Measurements from ENCODE around the gene ANKRD44.
"Not testable (repeated sequence)": the region's sequence is repeated elsewhere in the genome, so short reads cannot be mapped to it uniquely, and the experiment has no call there.

Gene ANKRD44

DNA sequence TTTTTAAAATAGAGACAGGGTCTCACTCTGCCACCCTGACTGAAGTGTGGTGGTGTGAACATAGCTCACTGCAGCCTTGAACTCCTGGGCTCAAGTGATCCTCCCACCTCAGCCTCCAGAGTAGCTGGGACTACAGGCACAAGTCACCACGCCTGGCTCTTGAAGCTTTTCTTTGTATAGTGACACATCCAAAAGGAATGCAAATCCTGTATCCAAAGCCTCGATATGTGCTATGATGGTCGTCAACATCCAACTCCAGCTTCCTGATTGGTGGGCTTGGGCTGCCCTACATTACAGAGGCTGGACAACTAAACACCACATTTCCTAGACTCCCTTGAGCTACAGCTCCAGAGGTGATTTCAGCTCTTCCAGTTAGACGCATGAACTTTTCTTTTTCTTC lies 282.4 kb downstream of the ANKRD44 start:
- peaks cover 14% of the 10 kb centered on the region; the same call in 1 of the 2 replicates for H3K36me3 ChIP-seq (ENCODE audit: insufficient read depth, low read length)
- H3K4me3 ChIP-seq (ENCODE audit: low read length, poor library complexity, severe bottlenecking), result no peak overlapping the region
- no peaks in the 10 kb centered on the region for H3K27me3 ChIP-seq (ENCODE audit: insufficient read depth, low read length, poor library complexity, severe bottlenecking)
- H3K4me1 ChIP-seq (ENCODE audit: insufficient read depth, low read length, poor library complexity, severe bottlenecking), result peaks cover 10% of the 10 kb centered on the region
- no peak overlapping the region for H3K4me2 ChIP-seq (ENCODE audit: low read depth, low read length, poor library complexity, severe bottlenecking)
- H3K9me3 ChIP-seq (ENCODE audit: insufficient read depth, low read depth, low read length), result no peaks in the 10 kb centered on the region
- H2AFZ ChIP-seq (ENCODE audit: low read length), result no peak overlapping the region
- H3K79me2 ChIP-seq (ENCODE audit: insufficient read depth, low read length), result no peaks in the 10 kb centered on the region
- no peaks in the 10 kb centered on the region for H3F3A ChIP-seq (ENCODE audit: low read depth)
- no peaks in the 10 kb centered on the region for H4K20me1 ChIP-seq (ENCODE audit: insufficient read depth, low read length, poor library complexity, severe bottlenecking)
- TF ChIP-seq, protein P1, sequence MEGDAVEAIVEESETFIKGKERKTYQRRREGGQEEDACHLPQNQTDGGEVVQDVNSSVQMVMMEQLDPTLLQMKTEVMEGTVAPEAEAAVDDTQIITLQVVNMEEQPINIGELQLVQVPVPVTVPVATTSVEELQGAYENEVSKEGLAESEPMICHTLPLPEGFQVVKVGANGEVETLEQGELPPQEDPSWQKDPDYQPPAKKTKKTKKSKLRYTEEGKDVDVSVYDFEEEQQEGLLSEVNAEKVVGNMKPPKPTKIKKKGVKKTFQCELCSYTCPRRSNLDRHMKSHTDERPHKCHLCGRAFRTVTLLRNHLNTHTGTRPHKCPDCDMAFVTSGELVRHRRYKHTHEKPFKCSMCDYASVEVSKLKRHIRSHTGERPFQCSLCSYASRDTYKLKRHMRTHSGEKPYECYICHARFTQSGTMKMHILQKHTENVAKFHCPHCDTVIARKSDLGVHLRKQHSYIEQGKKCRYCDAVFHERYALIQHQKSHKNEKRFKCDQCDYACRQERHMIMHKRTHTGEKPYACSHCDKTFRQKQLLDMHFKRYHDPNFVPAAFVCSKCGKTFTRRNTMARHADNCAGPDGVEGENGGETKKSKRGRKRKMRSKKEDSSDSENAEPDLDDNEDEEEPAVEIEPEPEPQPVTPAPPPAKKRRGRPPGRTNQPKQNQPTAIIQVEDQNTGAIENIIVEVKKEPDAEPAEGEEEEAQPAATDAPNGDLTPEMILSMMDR (conservative IDR thresholded peaks at IDR 0.05; ENCODE audit: low read length), result no peak
- TF ChIP-seq EZH2phosphoT487 (IDR thresholded peaks at IDR 0.05; ENCODE audit: borderline replicate concordance), result no peak
- no peaks in the 10 kb centered on the region for H3K9me2 ChIP-seq (replicated peaks; ENCODE audit: low read depth, low read length)
- H3K9ac ChIP-seq (ENCODE audit: low read depth, low read length, poor library complexity, severe bottlenecking), result no peak overlapping the region

DNA sequence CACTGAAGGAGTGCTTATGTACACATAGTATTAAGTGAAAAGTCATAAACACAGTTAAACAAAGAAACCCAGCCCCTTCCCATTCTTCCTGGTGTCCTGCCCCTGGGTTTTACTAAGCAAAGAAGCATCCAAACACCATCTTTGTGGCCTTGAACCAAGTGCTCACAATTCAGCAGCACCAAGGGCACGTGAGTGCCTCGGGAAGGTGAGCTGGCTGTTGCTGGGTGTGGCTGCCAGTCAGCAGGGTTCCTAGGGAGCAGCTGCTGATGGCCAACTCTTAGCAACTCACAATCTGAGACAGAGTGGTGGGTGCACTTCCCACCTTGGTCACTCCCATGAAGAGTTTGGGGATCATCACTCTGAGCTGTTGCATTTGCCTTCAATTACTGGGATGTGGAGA lies 286.4 kb downstream of the ANKRD44 start:
- no peaks in the 10 kb centered on the region for H4K20me1 ChIP-seq (ENCODE audit: insufficient read depth, low read length, poor library complexity, severe bottlenecking)
- no peak for TF ChIP-seq EZH2phosphoT487 (IDR thresholded peaks at IDR 0.05; ENCODE audit: borderline replicate concordance)
- TF ChIP-seq, protein P1 (conservative IDR thresholded peaks at IDR 0.05; ENCODE audit: low read length), result no peak
- no peak overlapping the region for H3K9ac ChIP-seq (ENCODE audit: low read depth, low read length, poor library complexity, severe bottlenecking)
- H3K27me3 ChIP-seq (ENCODE audit: insufficient read depth, low read length, poor library complexity, severe bottlenecking), result no peaks in the 10 kb centered on the region
- peaks cover 17% of the 10 kb centered on the region for H3K4me1 ChIP-seq (ENCODE audit: insufficient read depth, low read length, poor library complexity, severe bottlenecking)
- H3K4me2 ChIP-seq (ENCODE audit: low read depth, low read length, poor library complexity, severe bottlenecking), result no peak overlapping the region
- no peak overlapping the region for H2AFZ ChIP-seq (ENCODE audit: low read length)
- H3K9me3 ChIP-seq (ENCODE audit: insufficient read depth, low read depth, low read length), result no peaks in the 10 kb centered on the region
- H3K9me2 ChIP-seq (replicated peaks; ENCODE audit: low read depth, low read length), result no peaks in the 10 kb centered on the region
- H3K4me3 ChIP-seq (ENCODE audit: low read length, poor library complexity, severe bottlenecking), result no peak overlapping the region
- H3K79me2 ChIP-seq (ENCODE audit: insufficient read depth, low read length), result no peaks in the 10 kb centered on the region
- no peaks in the 10 kb centered on the region for H3F3A ChIP-seq (ENCODE audit: low read depth)
- peaks cover 14% of the 10 kb centered on the region; the same call in 1 of the 2 replicates for H3K36me3 ChIP-seq (ENCODE audit: insufficient read depth, low read length)

DNA sequence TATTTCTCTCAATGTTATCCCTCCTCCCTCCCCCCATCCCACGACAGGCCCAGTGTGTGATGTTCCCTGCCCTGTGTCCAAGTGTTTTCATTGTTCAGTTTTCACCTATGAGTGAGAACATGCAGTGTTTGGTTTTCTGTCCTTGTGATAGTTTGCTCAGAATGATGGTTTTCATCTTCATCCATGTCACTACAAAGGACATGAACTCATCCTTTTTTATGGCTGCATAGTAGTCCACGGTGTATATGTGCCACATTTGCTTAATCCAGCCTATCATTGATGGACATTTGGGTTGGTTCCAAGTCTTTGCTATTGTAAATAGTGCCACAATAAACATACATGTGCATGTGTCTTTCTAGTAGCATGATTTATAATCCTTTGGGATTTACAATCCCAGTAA lies 289.7 kb downstream of the ANKRD44 start:
- not testable (repeated sequence) for H3K79me2 ChIP-seq (ENCODE audit: insufficient read depth, low read length); H3K9me2 ChIP-seq (replicated peaks; ENCODE audit: low read depth, low read length); H3K4me2 ChIP-seq (ENCODE audit: low read depth, low read length, poor library complexity, severe bottlenecking); H3K27me3 ChIP-seq (ENCODE audit: insufficient read depth, low read length, poor library complexity, severe bottlenecking); H3K4me3 ChIP-seq (ENCODE audit: low read length, poor library complexity, severe bottlenecking); H2AFZ ChIP-seq (ENCODE audit: low read length); H3K9me3 ChIP-seq (ENCODE audit: insufficient read depth, low read depth, low read length); H4K20me1 ChIP-seq (ENCODE audit: insufficient read depth, low read length, poor library complexity, severe bottlenecking); H3K9ac ChIP-seq (ENCODE audit: low read depth, low read length, poor library complexity, severe bottlenecking); H3F3A ChIP-seq (ENCODE audit: low read depth)
- H3K36me3 ChIP-seq (ENCODE audit: insufficient read depth, low read length), result peaks cover 14% of the 10 kb centered on the region; the same call in 1 of the 2 replicates
- peaks cover 10% of the 10 kb centered on the region for H3K4me1 ChIP-seq (ENCODE audit: insufficient read depth, low read length, poor library complexity, severe bottlenecking)

DNA sequence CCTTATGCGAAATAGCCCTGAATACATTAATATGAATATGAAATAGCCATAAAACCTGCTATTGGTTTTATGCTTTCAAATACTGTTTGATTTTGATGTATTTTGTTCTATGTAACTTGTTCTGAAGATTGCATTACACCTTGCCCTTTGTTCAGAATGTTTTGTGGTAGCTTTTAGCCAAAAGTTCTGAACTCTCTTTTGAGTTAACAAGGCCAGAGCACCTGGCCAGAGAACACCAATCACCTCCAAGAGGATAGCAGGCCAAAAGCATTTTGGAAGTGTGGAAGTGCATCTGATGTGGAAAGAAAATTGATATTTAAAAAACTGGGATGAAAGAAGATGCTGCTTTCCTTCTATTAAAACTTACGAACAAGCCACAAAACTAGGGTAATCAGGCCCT lies 297.5 kb downstream of the ANKRD44 start:
- Histone ChIP-seq H3F3A (ENCODE audit: low read depth) (no peaks in the 10 kb centered on the region), H3K9me3 (ENCODE audit: insufficient read depth, low read depth, low read length) (no peaks in the 10 kb centered on the region), H3K9ac (ENCODE audit: low read depth, low read length, poor library complexity, severe bottlenecking) (no peak overlapping the region), H3K9me2 (replicated peaks; ENCODE audit: low read depth, low read length) (no peaks in the 10 kb centered on the region), H3K4me2 (ENCODE audit: low read depth, low read length, poor library complexity, severe bottlenecking) (no peak overlapping the region), H4K20me1 (ENCODE audit: insufficient read depth, low read length, poor library complexity, severe bottlenecking) (no peaks in the 10 kb centered on the region), H2AFZ (ENCODE audit: low read length) (no peak overlapping the region), H3K36me3 (ENCODE audit: insufficient read depth, low read length) (peaks cover 12% of the 10 kb centered on the region; the same call in 1 of the 2 replicates), H3K79me2 (ENCODE audit: insufficient read depth, low read length) (no peaks in the 10 kb centered on the region), H3K4me3 (ENCODE audit: low read length, poor library complexity, severe bottlenecking) (no peak overlapping the region), H3K27me3 (ENCODE audit: insufficient read depth, low read length, poor library complexity, severe bottlenecking) (no peaks in the 10 kb centered on the region), H3K4me1 (ENCODE audit: insufficient read depth, low read length, poor library complexity, severe bottlenecking) (peaks cover 3% of the 10 kb centered on the region)
- no peak for TF ChIP-seq EZH2phosphoT487 (IDR thresholded peaks at IDR 0.05; ENCODE audit: borderline replicate concordance)
- TF ChIP-seq, protein P1 (conservative IDR thresholded peaks at IDR 0.05; ENCODE audit: low read length), result no peak
